B cell (primary cell): Measurements from ENCODE around the gene CACNB4. TPM values are rescaled to one million over a fixed set of nuclear protein-coding genes. Genes with fewer than 3 reads are reported as not detected.

Source experiments
- ATAC-seq: fragments of 200-7000 bp; cut with Tn5 transposase; one replicate; pipeline ENCODE4 v1.10.0; 2021; ENCODE audit warnings: low read depth, mild to moderate bottlenecking, moderate number of reproducible peaks, moderate library complexity
- CTCF ChIA-PET: fragments of 350-600 bp; sonication (Branson Sonifier 250); formaldehyde crosslinking; loops from one replicate; lab custom pipeline; 2021; ENCODE audit warnings: antibody characterized with exemption, inconsistent platforms; lab: Charles Lee
- POLR2A ChIA-PET: fragments of 350-600 bp; sonication (Branson Sonifier 250); formaldehyde crosslinking; loops from one replicate; lab custom pipeline; 2021; ENCODE audit warnings: antibody characterized with exemption; lab: Charles Lee
- DNase-seq: peaks from one replicate; pipeline ENCODE4 v3.0.0; 2013
- H2AFZ ChIP-seq: 2 replicates; pipeline ENCODE4 v1.6.1; 2012; ENCODE audit warnings: mild to moderate bottlenecking, low read depth, low read length; ENCODE audit not compliant: insufficient read depth, poor library complexity, severe bottlenecking
- H3K27ac ChIP-seq, 2 donors: 1 replicate in 1 of 2; 2 replicates in 1 of 2; pipeline ENCODE4 v1.5.1; 2012 to 2013; ENCODE audit warnings: low read length in 2 of 2, mild to moderate bottlenecking in 2 of 2, moderate library complexity in 1 of 2
- H3K27me3 ChIP-seq, 4 experiments: fragments of 200-600 bp in 1 of 4; sonication (generic) in 1 of 4; replicated peaks in 1 of 4; 1 replicate in 2 of 4; 2 replicates in 2 of 4; pipeline versions ENCODE4 v1.6.1 to v1.7.0; 2013 to 2016; ENCODE audit warnings: low read length in 3 of 4, mild to moderate bottlenecking in 2 of 4, mixed read lengths in 1 of 4, moderate library complexity in 1 of 4; ENCODE audit not compliant: insufficient read depth in 4 of 4, control insufficient read depth in 3 of 4; ENCODE audit errors: control extremely low read depth in 1 of 4
- H3K36me3 ChIP-seq, 2 experiments: replicated peaks in 1 of 2; 1 replicate in 1 of 2; 2 replicates in 1 of 2; pipeline versions ENCODE4 v1.6.1 to v1.7.1; 2013; ENCODE audit warnings: low read length in 1 of 2; ENCODE audit not compliant: insufficient read depth in 2 of 2, control insufficient read depth in 1 of 2; ENCODE audit errors: control extremely low read depth in 1 of 2, extremely low read depth in 1 of 2
- H3K4me1 ChIP-seq, 2 donors: fragments of 200-600 bp in 1 of 2; sonication (generic) in 1 of 2; 1 replicate in 1 of 2; 2 replicates in 1 of 2; pipeline versions ENCODE4 v1.5.1 to v1.6.1; 2013 to 2017; ENCODE audit warnings: low read length in 2 of 2; ENCODE audit not compliant: control insufficient read depth in 2 of 2, insufficient read depth in 2 of 2
- H3K4me2 ChIP-seq: replicated peaks from 2 replicates; pipeline ENCODE3; 2012; ENCODE audit warnings: mild to moderate bottlenecking, low read depth, low read length; ENCODE audit not compliant: poor library complexity, severe bottlenecking
- H3K4me3 ChIP-seq, 5 experiments: fragments of 200-600 bp in 1 of 5; sonication (generic) in 1 of 5; 1 replicate in 3 of 5; 2 replicates in 2 of 5; pipeline versions ENCODE4 v1.5.1 to v1.7.0; 2011 to 2016; ENCODE audit warnings: low read length in 4 of 5, mild to moderate bottlenecking in 4 of 5, low read depth in 2 of 5, control low read depth in 1 of 5, moderate library complexity in 1 of 5; ENCODE audit not compliant: insufficient read depth in 1 of 5; ENCODE audit errors: control extremely low read depth in 1 of 5, extremely low read depth in 1 of 5
- H3K79me2 ChIP-seq: fragments of 200-600 bp; sonication (generic); one replicate; pipeline ENCODE4 v1.6.0; 2016; ENCODE audit warnings: low read length; ENCODE audit not compliant: control insufficient read depth, insufficient read depth
- H3K9ac ChIP-seq: fragments of 200-600 bp; sonication (generic); 2 replicates; pipeline ENCODE4 v1.6.1; 2017; ENCODE audit warnings: mild to moderate bottlenecking, low read length, moderate library complexity
- H3K9me3 ChIP-seq, 3 donors: one replicate each; pipeline versions ENCODE4 v1.6.1 to v1.7.1; 2013; ENCODE audit warnings: low read length in 2 of 3; ENCODE audit not compliant: control insufficient read depth in 2 of 3, insufficient read depth in 1 of 3; ENCODE audit errors: control extremely low read depth in 1 of 3
- H4K20me1 ChIP-seq: 2 replicates; pipeline ENCODE4 v1.6.0; 2012; ENCODE audit warnings: mild to moderate bottlenecking, low read length; ENCODE audit not compliant: insufficient read depth, control insufficient read depth, poor library complexity, severe bottlenecking
- H3K27ac Mint-ChIP-seq: one replicate; pipeline ENCODE4 v1.8.0; 2021; ENCODE audit warnings: mixed read lengths
- H3K27me3 Mint-ChIP-seq: one replicate; pipeline ENCODE4 v1.8.0; 2021; ENCODE audit warnings: mixed read lengths
- H3K4me1 Mint-ChIP-seq: one replicate; pipeline ENCODE4 v1.8.0; 2021; ENCODE audit warnings: mixed read lengths
- H3K4me3 Mint-ChIP-seq: one replicate; pipeline ENCODE4 v1.8.0; 2021; ENCODE audit warnings: mixed read lengths
- H3K9me3 Mint-ChIP-seq: one replicate; pipeline ENCODE4 v1.8.0; 2022; ENCODE audit warnings: mixed read lengths; ENCODE audit not compliant: insufficient read depth
- EZH2 ChIP-seq: IDR thresholded peaks from 2 replicates; pipeline ENCODE4 v1.6.1; 2012; ENCODE audit warnings: borderline replicate concordance, low read depth, mild to moderate bottlenecking, moderate library complexity, low read length; ENCODE audit not compliant: insufficient read depth, poor library complexity, severe bottlenecking
- WGBS: methylation state at CpG from one replicate; pipeline ENCODE4 v1.1.5; 2013; ENCODE audit warnings: missing lambda C conversion rate; ENCODE audit not compliant: insufficient coverage; 5-methylcytosine and 5-hydroxymethylcytosine counted together
- intact Hi-C: fragments of 100-400 bp; cut with micrococcal nuclease; formaldehyde crosslinking; loops from one replicate; pipeline ENCODE4 v1.10.0; 2022
- polyA plus RNA-seq: library from polyadenylated mRNA; depleted of rRNA; stranded (reverse); fragments of >200 nt; gene quantifications from 2 replicates; pipeline ENCODE4 v1.2.3, GENCODE V29; 2012
- total RNA-seq, 2 donors: library from RNA; stranded (reverse); fragments of 120-200 nt in 1 of 2; gene quantifications; 1 replicate in 1 of 2; 2 replicates in 1 of 2; pipeline versions ENCODE4 v1.2.3 to v1.2.4, GENCODE V29; 2013 to 2022
- TF ChIP-seq, protein P1 (sequence below): fragments of 200-600 bp; IDR thresholded peaks from one replicate; pipeline ENCODE4 v1.8.0; 2022; ENCODE audit warnings: antibody characterized with exemption, mild to moderate bottlenecking

The CACNB4 gene
- total and polyA plus RNA-seq, 2 donors (not counting 1 experiment from before 2014, with no cell fraction given): 0.12 to 1.4 TPM

DNA sequence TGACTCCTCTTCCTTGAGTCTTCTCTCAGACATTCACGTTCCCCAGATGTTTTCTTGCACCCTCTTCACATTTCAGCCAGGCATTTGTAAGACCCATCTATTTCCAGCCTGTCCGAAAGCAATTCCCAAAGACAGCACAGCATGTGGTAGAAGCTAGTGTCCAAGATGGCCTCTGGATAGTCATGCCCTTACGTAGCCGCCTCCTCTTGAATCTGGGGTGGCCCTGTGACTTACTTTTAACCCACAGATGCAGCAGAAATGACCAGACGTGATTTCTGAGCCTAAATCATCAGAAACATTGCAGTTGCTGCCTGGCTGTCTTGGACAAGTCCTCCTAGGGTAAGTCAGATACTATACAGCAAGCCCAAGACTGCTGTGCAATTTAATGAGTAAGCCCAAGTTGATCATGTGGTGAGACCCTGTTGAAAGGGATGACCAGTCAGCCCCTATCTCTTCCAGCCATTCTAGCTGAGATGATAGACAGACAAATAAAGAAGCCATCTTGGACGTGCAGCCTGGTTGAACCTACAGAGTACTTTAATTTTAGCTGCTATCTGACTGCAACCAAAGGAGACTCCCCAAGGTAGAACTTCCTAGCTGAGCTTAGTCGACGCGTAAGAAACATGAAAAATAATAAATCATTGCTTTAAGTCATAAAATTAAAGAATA lies 282.9 kb downstream of the CACNB4 start:
- H3K9me3 Mint-ChIP-seq: no peaks in the 10 kb centered on the region
- no peak for TF ChIP-seq EZH2
- TF ChIP-seq, protein P1, sequence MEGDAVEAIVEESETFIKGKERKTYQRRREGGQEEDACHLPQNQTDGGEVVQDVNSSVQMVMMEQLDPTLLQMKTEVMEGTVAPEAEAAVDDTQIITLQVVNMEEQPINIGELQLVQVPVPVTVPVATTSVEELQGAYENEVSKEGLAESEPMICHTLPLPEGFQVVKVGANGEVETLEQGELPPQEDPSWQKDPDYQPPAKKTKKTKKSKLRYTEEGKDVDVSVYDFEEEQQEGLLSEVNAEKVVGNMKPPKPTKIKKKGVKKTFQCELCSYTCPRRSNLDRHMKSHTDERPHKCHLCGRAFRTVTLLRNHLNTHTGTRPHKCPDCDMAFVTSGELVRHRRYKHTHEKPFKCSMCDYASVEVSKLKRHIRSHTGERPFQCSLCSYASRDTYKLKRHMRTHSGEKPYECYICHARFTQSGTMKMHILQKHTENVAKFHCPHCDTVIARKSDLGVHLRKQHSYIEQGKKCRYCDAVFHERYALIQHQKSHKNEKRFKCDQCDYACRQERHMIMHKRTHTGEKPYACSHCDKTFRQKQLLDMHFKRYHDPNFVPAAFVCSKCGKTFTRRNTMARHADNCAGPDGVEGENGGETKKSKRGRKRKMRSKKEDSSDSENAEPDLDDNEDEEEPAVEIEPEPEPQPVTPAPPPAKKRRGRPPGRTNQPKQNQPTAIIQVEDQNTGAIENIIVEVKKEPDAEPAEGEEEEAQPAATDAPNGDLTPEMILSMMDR: no peak
- H3K4me1 ChIP-seq: no peaks in the 10 kb centered on the region
- H3K27ac ChIP-seq: no peak overlapping the region
- peaks cover 12% of the 10 kb centered on the region for H3K4me1 Mint-ChIP-seq
- no peak overlapping the region for H3K4me3 Mint-ChIP-seq
- ATAC-seq (no peak), DNase-seq (no peak)
- H3K9ac ChIP-seq: no peak overlapping the region
- peaks cover 1 to 5% (median 4%) of the 10 kb centered on the region in 3 donors for H3K9me3 ChIP-seq
- H4K20me1 ChIP-seq: peaks cover 46% of the 10 kb centered on the region
- ChIA-PET POLR2A (no interaction called here), CTCF (interaction anchor here (0.8 to 1.4 kb wide), 3 partner anchors 8 to 210 kb away, joined by 3 to 10 read pairs (median 4); no protein-coding TSS in a partner anchor)
- no peaks in the 10 kb centered on the region for H3K27me3 ChIP-seq
- peaks cover 5 to 46% of the 10 kb centered on the region in 2 experiments for H3K36me3 ChIP-seq
- WGBS: 96% methylated on average over 5 of the region's 9 CpGs
- H2AFZ ChIP-seq: no peak overlapping the region
- intact Hi-C loops: no loop called here
- H3K27me3 Mint-ChIP-seq: no peaks in the 10 kb centered on the region
- no peak overlapping the region for H3K27ac Mint-ChIP-seq
- no peak overlapping the region for H3K4me3 ChIP-seq
- H3K4me2 ChIP-seq: no peak overlapping the region
- peaks cover 51% of the 10 kb centered on the region for H3K79me2 ChIP-seq

DNA sequence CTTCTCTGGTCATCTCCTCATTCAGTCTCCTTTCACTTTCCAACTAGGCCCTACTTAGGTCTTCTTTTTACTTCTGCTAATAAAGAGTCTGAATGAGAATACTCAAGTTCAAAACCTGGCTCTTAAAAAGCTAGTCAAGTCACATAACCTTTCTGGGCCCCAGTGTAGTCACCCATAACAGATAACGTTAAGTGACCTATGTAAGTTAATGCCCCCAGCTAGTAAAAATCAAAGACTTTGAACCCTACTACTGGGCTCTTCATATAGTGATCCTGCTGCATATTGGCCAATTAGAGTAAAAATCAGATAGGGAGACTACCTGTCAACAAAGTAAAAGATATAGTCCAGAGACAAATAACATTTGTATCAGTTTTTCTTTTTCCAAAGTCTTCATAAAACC lies 288.4 kb downstream of the CACNB4 start:
- no peak overlapping the region for H3K27ac ChIP-seq
- no peak for DNase-seq
- peaks cover 3% of the 10 kb centered on the region for H3K79me2 ChIP-seq
- peaks cover 1 to 5% (median 4%) of the 10 kb centered on the region in 3 donors for H3K9me3 ChIP-seq
- H3K9ac ChIP-seq: no peak overlapping the region
- H2AFZ ChIP-seq: no peak overlapping the region
- Mint-ChIP-seq H3K27ac (no peak overlapping the region), H3K27me3 (no peaks in the 10 kb centered on the region), H3K4me3 (no peak overlapping the region), H3K4me1 (peaks cover 7% of the 10 kb centered on the region), H3K9me3 (no peaks in the 10 kb centered on the region)
- H3K4me3 ChIP-seq: no peak overlapping the region
- ATAC-seq: no peak
- intact Hi-C loops: loop anchor here (5.0 kb wide), 1 partner anchor 192 kb away; no protein-coding TSS in a partner anchor
- H3K4me2 ChIP-seq: no peak overlapping the region
- H4K20me1 ChIP-seq: no peaks in the 10 kb centered on the region
- ChIA-PET POLR2A (no interaction called here), CTCF (interaction anchor here (0.8 to 1.0 kb wide), 2 partner anchors 10 to 14 kb away, joined by 3 read pairs; no protein-coding TSS in a partner anchor)
- peaks cover 4 to 11% of the 10 kb centered on the region in 2 donors for H3K4me1 ChIP-seq
- H3K27me3 ChIP-seq: no peaks in the 10 kb centered on the region
- WGBS: no CpG with 5 or more reads among the region's 1 CpG
- peaks cover 13 to 53% of the 10 kb centered on the region in 2 experiments for H3K36me3 ChIP-seq
- TF ChIP-seq, protein P1: no peak
- TF ChIP-seq EZH2: no peak
